GM10266 (cell line): Measurements from ENCODE around the gene HACD2.

Source experiments
- DNase-seq: peaks from one replicate; pipeline ENCODE4 v3.0.0; 2012; ENCODE audit errors: extremely low spot score
- CTCF ChIP-seq: IDR thresholded peaks from 2 replicates; pipeline ENCODE4 v1.5.1; 2012; ENCODE audit warnings: mild to moderate bottlenecking, low read depth; ENCODE audit not compliant: control insufficient read depth, insufficient read depth; ENCODE audit errors: missing control alignments

Gene HACD2

GRCh38 chr3:123568034-123568433 lies 16.8 kb downstream of the HACD2 start:
- DNase-seq = no peak
- TF ChIP-seq CTCF = no peak

- TF ChIP-seq CTCF = no peak
- no peak for DNase-seq
Observed at GRCh38 chr3:123564056-123564455, 20.8 kb downstream of the HACD2 start.

- DNase-seq = no peak
- no peak for TF ChIP-seq CTCF
Observed at GRCh38 chr3:123562547-123562946, 22.3 kb downstream of the HACD2 start.

- DNase-seq = no peak
- TF ChIP-seq CTCF = no peak
Observed at GRCh38 chr3:123561188-123561587, 23.7 kb downstream of the HACD2 start.

- TF ChIP-seq CTCF = peak; percentile 71
- peak; percentile 57 for DNase-seq
Observed at GRCh38 chr3:123559040-123559861, 25.6 kb downstream of the HACD2 start.

- TF ChIP-seq CTCF = no peak
- DNase-seq = no peak
Observed at GRCh38 chr3:123553536-123553935, 31.3 kb downstream of the HACD2 start.

- no peak for DNase-seq
- TF ChIP-seq CTCF = no peak
Observed at GRCh38 chr3:123552768-123553167, 32.1 kb downstream of the HACD2 start.
